CD14-positive monocyte (primary cell): Measurements from ENCODE around the gene ARID3B. TPM values are rescaled to one million over a fixed set of nuclear protein-coding genes. Genes with fewer than 3 reads are reported as not detected.
"Not testable (repeated sequence)": the region's sequence is repeated elsewhere in the genome, so short reads cannot be mapped to it uniquely, and the experiment has no call there.

Source experiments
- DNase-seq, 3 donors: peaks; one replicate each; pipeline ENCODE4 v3.0.0-alpha.2; 2011 to 2022
- H2AFZ ChIP-seq: 2 replicates; pipeline ENCODE4 v1.6.0; 2012; ENCODE audit warnings: mild to moderate bottlenecking, low read depth, low read length, inconsistent platforms; ENCODE audit not compliant: insufficient read depth, poor library complexity, severe bottlenecking
- H3K27ac ChIP-seq, 2 donors: 1 replicate in 1 of 2; 2 replicates in 1 of 2; pipeline ENCODE4 v1.5.1; 2012 to 2013; ENCODE audit warnings: low read length in 2 of 2, control low read depth in 1 of 2, inconsistent platforms in 1 of 2, low read depth in 1 of 2, mild to moderate bottlenecking in 1 of 2
- H3K27me3 ChIP-seq, 2 donors: one replicate each; pipeline versions ENCODE4 v1.6.0 to v1.6.1; 2011 to 2013; ENCODE audit warnings: low read length in 2 of 2; ENCODE audit not compliant: control insufficient read depth in 2 of 2, insufficient read depth in 2 of 2
- H3K36me3 ChIP-seq, 2 donors: replicated peaks in 1 of 2; 1 replicate in 1 of 2; 2 replicates in 1 of 2; pipeline versions ENCODE4 v1.5.1 to v1.6.1; 2012 to 2013; ENCODE audit warnings: low read length in 2 of 2, control low read depth in 1 of 2, inconsistent platforms in 1 of 2, mild to moderate bottlenecking in 1 of 2; ENCODE audit not compliant: insufficient read depth in 2 of 2, control insufficient read depth in 1 of 2
- H3K4me1 ChIP-seq, 2 donors: 1 replicate in 1 of 2; 2 replicates in 1 of 2; pipeline versions ENCODE4 v1.5.1 to v1.6.1; 2012 to 2013; ENCODE audit warnings: low read length in 2 of 2, control low read depth in 1 of 2, inconsistent platforms in 1 of 2, mild to moderate bottlenecking in 1 of 2, moderate library complexity in 1 of 2; ENCODE audit not compliant: insufficient read depth in 2 of 2, control insufficient read depth in 1 of 2
- H3K4me2 ChIP-seq: replicated peaks from 2 replicates; pipeline ENCODE3; 2012; ENCODE audit warnings: low read length, moderate library complexity, mild to moderate bottlenecking; ENCODE audit not compliant: poor library complexity, severe bottlenecking; ENCODE audit errors: extremely low read depth
- H3K4me3 ChIP-seq, 3 experiments: fragments of 200-600 bp in 1 of 3; sonication (generic) in 1 of 3; replicated peaks in 1 of 3; 1 replicate in 2 of 3; 2 replicates in 1 of 3; pipeline ENCODE4 v1.5.1; 2011 to 2013; ENCODE audit warnings: low read length in 3 of 3, mild to moderate bottlenecking in 3 of 3, control low read depth in 2 of 3, low read depth in 2 of 3, inconsistent platforms in 1 of 3, moderate library complexity in 1 of 3
- H3K79me2 ChIP-seq: 2 replicates; pipeline ENCODE4 v1.6.0; 2012; ENCODE audit warnings: mild to moderate bottlenecking, control low read depth, inconsistent platforms, low read length, moderate library complexity; ENCODE audit not compliant: insufficient read depth
- H3K9ac ChIP-seq: 2 replicates; pipeline ENCODE4 v1.6.0; 2017; ENCODE audit warnings: low read length, mild to moderate bottlenecking; ENCODE audit not compliant: insufficient read depth, poor library complexity, severe bottlenecking
- H3K9me3 ChIP-seq, 2 donors: replicated peaks in 1 of 2; 1 replicate in 1 of 2; 2 replicates in 1 of 2; pipeline versions ENCODE4 v1.5.1 to v1.6.1; 2012 to 2013; ENCODE audit warnings: low read length in 2 of 2, control low read depth in 1 of 2; ENCODE audit not compliant: control insufficient read depth in 1 of 2, insufficient read depth in 1 of 2
- H4K20me1 ChIP-seq: 2 replicates; pipeline ENCODE4 v1.6.0; 2012; ENCODE audit warnings: mild to moderate bottlenecking, low read length, control low read depth, moderate library complexity; ENCODE audit not compliant: insufficient read depth
- H3K27ac Mint-ChIP-seq, 7 donors: one replicate each; pipeline ENCODE4 v1.8.0; 2020; ENCODE audit warnings: mild to moderate bottlenecking in 7 of 7, mixed read lengths in 7 of 7, moderate library complexity in 6 of 7, inconsistent platforms in 2 of 7
- H3K27me3 Mint-ChIP-seq, 3 donors: one replicate each; pipeline ENCODE4 v1.8.0; 2021 to 2022; ENCODE audit warnings: low read depth in 3 of 3, mild to moderate bottlenecking in 3 of 3, mixed read lengths in 3 of 3, moderate library complexity in 3 of 3, inconsistent platforms in 1 of 3
- H3K36me3 Mint-ChIP-seq, 2 donors: one replicate each; pipeline ENCODE4 v1.8.0; 2020; ENCODE audit warnings: mixed read lengths in 2 of 2, inconsistent platforms in 1 of 2, mild to moderate bottlenecking in 1 of 2
- H3K4me1 Mint-ChIP-seq: one replicate; pipeline ENCODE4 v1.8.0; 2020; ENCODE audit warnings: mild to moderate bottlenecking, mixed read lengths
- H3K4me3 Mint-ChIP-seq, 2 donors: one replicate each; pipeline ENCODE4 v1.8.0; 2020; ENCODE audit warnings: mild to moderate bottlenecking in 2 of 2, mixed read lengths in 2 of 2, moderate library complexity in 1 of 2
- H3K9me3 Mint-ChIP-seq, 7 donors: one replicate each; pipeline ENCODE4 v1.8.0; 2020 to 2022; ENCODE audit warnings: mixed read lengths in 7 of 7, mild to moderate bottlenecking in 6 of 7, moderate library complexity in 6 of 7, inconsistent platforms in 2 of 7
- CTCF ChIP-seq: fragments of 200-600 bp; IDR thresholded peaks from one replicate; pipeline ENCODE4 v1.8.0; 2022; ENCODE audit warnings: antibody characterized with exemption, mild to moderate bottlenecking
- WGBS: methylation state at CpG from one replicate; pipeline ENCODE4 v1.1.5; 2013; ENCODE audit warnings: missing lambda C conversion rate; ENCODE audit not compliant: insufficient coverage; 5-methylcytosine and 5-hydroxymethylcytosine counted together
- intact Hi-C, 2 donors: fragments of 100-400 bp; cut with micrococcal nuclease; formaldehyde crosslinking; loops; one replicate each; pipeline versions ENCODE4 v1.15.0 to v1.15.1; 2023
- polyA plus RNA-seq, 3 donors: library from polyadenylated mRNA; depleted of rRNA in 1 of 3; unstranded in 2 of 3; stranded (reverse) in 1 of 3; fragments of 300-500 nt in 2 of 3; fragments of >200 nt in 1 of 3; fragmentation: Illumina TruSeq in 2 of 3; gene quantifications; 1 replicate in 2 of 3; 2 replicates in 1 of 3; pipeline ENCODE4 v1.2.3, GENCODE V29; 2012 to 2021

Gene ARID3B
- polyA plus RNA-seq, 3 donors, result 2.3 to 17.4 (median 4.4) TPM

- Histone ChIP-seq H3K4me3 (peak overlapping the region in 1 of 3 experiments; percentile 5), H3K9ac (no peak overlapping the region), H3K27me3 (no peaks in the 10 kb centered on the region), H3K27ac (peak overlapping the region; percentile 76 to 86), H3K4me2 (peak overlapping the region; percentile 23), H3K9me3 (peaks cover 0 to 5% of the 10 kb centered on the region in 2 donors), H4K20me1 (no peaks in the 10 kb centered on the region), H3K79me2 (no peaks in the 10 kb centered on the region), H3K4me1 (peaks cover 25 to 27% of the 10 kb centered on the region in 2 donors), H2AFZ (peak overlapping the region; percentile 30), H3K36me3 (no peaks in the 10 kb centered on the region)
- DNase-seq, result peak; percentile 47 to 73 (median 71)
- no peak for TF ChIP-seq CTCF
- Mint-ChIP-seq H3K4me3 (no peak overlapping the region), H3K27ac (peak overlapping the region; percentile 85 to 98 (median 94)), H3K9me3 (peaks cover 0 to 8% (median 2%) of the 10 kb centered on the region in 7 donors), H3K4me1 (peaks cover 26% of the 10 kb centered on the region), H3K36me3 (peaks cover 0 to 1% of the 10 kb centered on the region in 2 donors), H3K27me3 (peaks cover 0 to 2% (median 1%) of the 10 kb centered on the region in 3 donors)
- 20% methylated on average over 1 of the region's 4 CpGs for WGBS
- intact Hi-C loops, result loop anchor here in 1 of 2 donors (5.0 kb wide), 1 partner anchor 36 kb away; no protein-coding TSS in a partner anchor
Measured at GRCh38 chr15:74511583-74511982, 29.4 kb upstream of the ARID3B start.

DNA sequence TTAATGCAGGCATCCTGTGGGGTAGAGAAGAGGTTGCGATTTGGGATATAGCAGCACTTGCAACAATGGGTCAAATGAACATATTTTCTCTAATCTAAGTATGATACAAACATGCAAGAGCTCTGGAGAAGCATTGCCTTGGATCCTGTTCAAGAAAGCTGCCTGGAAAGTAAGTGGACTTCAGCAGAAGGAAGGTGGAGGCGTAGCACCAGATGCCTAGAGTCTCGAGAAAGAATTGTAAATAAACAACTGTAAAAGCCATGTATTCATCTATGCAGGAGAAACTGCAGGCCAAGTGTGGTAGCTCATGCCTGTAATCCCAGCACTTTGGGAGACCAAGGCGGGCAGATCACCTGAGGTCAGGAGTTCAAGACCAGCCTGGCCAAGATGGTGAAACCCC lies 27.0 kb upstream of the ARID3B start:
- not testable (repeated sequence) for H2AFZ ChIP-seq, H3K9ac ChIP-seq, H3K27me3 ChIP-seq, H3K36me3 Mint-ChIP-seq, H3K27ac ChIP-seq, H3K36me3 ChIP-seq, H3K9me3 ChIP-seq, H3K4me3 Mint-ChIP-seq, H3K27ac Mint-ChIP-seq, H3K27me3 Mint-ChIP-seq, H3K9me3 Mint-ChIP-seq, H3K4me3 ChIP-seq, H4K20me1 ChIP-seq, H3K79me2 ChIP-seq, DNase-seq, H3K4me2 ChIP-seq
- peaks cover 25 to 27% of the 10 kb centered on the region in 2 donors for H3K4me1 ChIP-seq
- intact Hi-C loops, result loop anchor here in 1 of 2 donors (5.0 kb wide), 1 partner anchor 33 kb away; no protein-coding TSS in a partner anchor
- peaks cover 27% of the 10 kb centered on the region for H3K4me1 Mint-ChIP-seq
- WGBS, result 92% methylated on average over 3 of the region's 4 CpGs
